Measurements from ENCODE around the gene SPI1.

SPI1 gene

GRCh38 chr11:47406896-47407745, 28.8 kb upstream of the SPI1 start:
- DNase-seq = no peak

GRCh38 chr11:47403571-47403970, 25.2 kb upstream of the SPI1 start:
- DNase-seq = no peak

GRCh38 chr11:47403135-47403534, 24.8 kb upstream of the SPI1 start:
- DNase-seq = no peak

GRCh38 chr11:47400768-47401279, 22.5 kb upstream of the SPI1 start:
- no peak for DNase-seq

GRCh38 chr11:47399860-47400767, 21.8 kb upstream of the SPI1 start:
- DNase-seq = no peak

GRCh38 chr11:47398551-47398950, 20.2 kb upstream of the SPI1 start:
- no peak for DNase-seq

- DNase-seq = no peak
Measured at GRCh38 chr11:47398011-47398410, 19.7 kb upstream of the SPI1 start.

GRCh38 chr11:47396049-47396320, 17.6 kb upstream of the SPI1 start:
- DNase-seq = no peak

- no peak for DNase-seq
Measured at GRCh38 chr11:47395223-47396048, 17.1 kb upstream of the SPI1 start.

- no peak for DNase-seq
Measured at GRCh38 chr11:47394322-47395222, 16.2 kb upstream of the SPI1 start.

- DNase-seq = no peak
Measured at GRCh38 chr11:47394050-47394321, 15.6 kb upstream of the SPI1 start.

GRCh38 chr11:47393163-47394049, 15.1 kb upstream of the SPI1 start:
- no peak for DNase-seq

GRCh38 chr11:47392546-47393162, 14.3 kb upstream of the SPI1 start:
- DNase-seq = no peak

- no peak for DNase-seq
Measured at GRCh38 chr11:47391711-47392432, 13.5 kb upstream of the SPI1 start.

GRCh38 chr11:47391077-47391583, 12.8 kb upstream of the SPI1 start:
- DNase-seq = no peak

GRCh38 chr11:47390422-47390760, 12.0 kb upstream of the SPI1 start:
- no peak for DNase-seq

GRCh38 chr11:47389577-47390421, 11.5 kb upstream of the SPI1 start:
- DNase-seq = no peak

GRCh38 chr11:47388697-47389576, 10.6 kb upstream of the SPI1 start:
- DNase-seq = no peak

Measured in NCI-H446 treated with DMSO at 0.1 percent for 48 hours (cell line).